A549 (cell line): ENCODE measurements around the gene LILRB3. TPM values are rescaled to one million over a fixed set of nuclear protein-coding genes. Genes with fewer than 3 reads are reported as not detected.

Experiments used
- ATAC-seq, 2 experiments: fragments of 200-7000 bp in 1 of 2; fragments of >200 bp in 1 of 2; cut with Nextera tagmentation in 1 of 2; cut with Tn5 transposase in 1 of 2; 3 replicates each; pipeline versions ENCODE4 v1.8.0 to v1.9.1; 2018 to 2020; ENCODE audit warnings: mild to moderate bottlenecking in 1 of 2, moderate library complexity in 1 of 2
- CTCF ChIA-PET: fragments of 300-600 bp; sonication (Branson Sonifier 250); formaldehyde crosslinking; extraction: SDS; loops from one replicate; lab custom pipeline; 2021; ENCODE audit warnings: antibody characterized with exemption, inconsistent platforms; lab: Yijun Ruan, JAX
- POLR2A ChIA-PET: fragments of 350-600 bp; formaldehyde crosslinking; extraction: SDS; loops from one replicate; lab custom pipeline; 2021; ENCODE audit warnings: antibody characterized with exemption, inconsistent platforms; lab: Yijun Ruan, JAX
- DNase-seq, 2 experiments: peaks; one replicate each; pipeline versions ENCODE4 v3.0.0 to v3.0.0-alpha.2; 2011 to 2016; ENCODE audit warnings: low read depth in 1 of 2, low spot score in 1 of 2
- FAIRE-seq: peaks from 2 replicates; lab custom pipeline; 2011; peaks lifted over from hg19 to GRCh38; lab: Jason Lieb, UNC
- H3K27ac ChIP-seq, 2 experiments: fragments of >200 bp; sonication (Bioruptor Twin); formaldehyde crosslinking; 3 replicates each; pipeline ENCODE4 v1.5.1; 2016 to 2017
- H3K4me1 ChIP-seq: fragments of >200 bp; sonication (Bioruptor Twin); formaldehyde crosslinking; 3 replicates; pipeline ENCODE4 v1.6.1; 2016
- H3K4me2 ChIP-seq: fragments of >200 bp; sonication (Bioruptor Twin); formaldehyde crosslinking; 3 replicates; pipeline ENCODE4 v1.6.1; 2016
- H3K4me3 ChIP-seq: fragments of >200 bp; sonication (Bioruptor Twin); formaldehyde crosslinking; 3 replicates; pipeline ENCODE4 v1.5.1; 2016
- H3K9me3 ChIP-seq: fragments of >200 bp; sonication (Bioruptor Twin); formaldehyde crosslinking; 3 replicates; pipeline ENCODE4 v1.6.1; 2016
- CTCF ChIP-seq: fragments of >200 bp; sonication (Bioruptor Twin); formaldehyde crosslinking; IDR thresholded peaks from 3 replicates; pipeline ENCODE4 v1.5.1; 2016
- E2F6 ChIP-seq: IDR thresholded peaks from 2 replicates; pipeline ENCODE4 v1.6.1; 2012; ENCODE audit warnings: low read depth, borderline replicate concordance
- EHF ChIP-seq: fragments of 250-450 bp; sonication (Bioruptor Pico); IDR thresholded peaks from 2 replicates; pipeline ENCODE4 v1.5.0; 2020; ENCODE audit warnings: mild to moderate bottlenecking
- EHMT2 ChIP-seq: fragments of 200-600 bp; sonication (generic); IDR thresholded peaks from 2 replicates; pipeline ENCODE4 v1.6.1; 2016; ENCODE audit warnings: antibody characterized with exemption, low read depth, mild to moderate bottlenecking, moderate library complexity
- EP300 ChIP-seq, 2 experiments: fragments of >200 bp; sonication (Bioruptor Twin); formaldehyde crosslinking; IDR thresholded peaks; 2 replicates in 1 of 2; 3 replicates in 1 of 2; pipeline ENCODE4 v1.6.1; 2016 to 2017
- ESRRA ChIP-seq: fragments of 150-350 bp; IDR thresholded peaks from 2 replicates; pipeline ENCODE4 v1.6.1; 2014; ENCODE audit warnings: mild to moderate bottlenecking, low read length, borderline replicate concordance
- FOXS1 ChIP-seq: fragments of 250-450 bp; sonication (Bioruptor Pico); IDR thresholded peaks from 2 replicates; pipeline ENCODE4 v1.5.0; 2020; ENCODE audit warnings: mild to moderate bottlenecking, moderate library complexity
- HES2 ChIP-seq: fragments of >200 bp; sonication (Bioruptor Twin); formaldehyde crosslinking; IDR thresholded peaks from 2 replicates; pipeline ENCODE4 v1.6.1; 2016
- HEYL ChIP-seq: fragments of 250-450 bp; sonication (Bioruptor Pico); IDR thresholded peaks from 2 replicates; pipeline ENCODE4 v1.8.0; 2021; ENCODE audit warnings: mild to moderate bottlenecking, moderate library complexity
- HOXA7 ChIP-seq: fragments of 250-450 bp; sonication (Bioruptor Pico); IDR thresholded peaks from 2 replicates; pipeline ENCODE4 v1.5.0; 2020; ENCODE audit warnings: mild to moderate bottlenecking, moderate library complexity
- HOXB5 ChIP-seq: fragments of 250-450 bp; sonication (Bioruptor Pico); IDR thresholded peaks from 2 replicates; pipeline ENCODE4 v1.5.0; 2020; ENCODE audit warnings: mild to moderate bottlenecking, moderate library complexity
- KDM5A ChIP-seq: fragments of 200-600 bp; sonication (generic); IDR thresholded peaks from 2 replicates; pipeline ENCODE4 v1.6.1; 2016; ENCODE audit warnings: antibody characterized with exemption, mild to moderate bottlenecking
- MAFK ChIP-seq: fragments of 450-650 bp; IDR thresholded peaks from 2 replicates; pipeline ENCODE4 v1.6.1; 2014; ENCODE audit not compliant: partially characterized antibody
- MYC ChIP-seq: IDR thresholded peaks from 2 replicates; pipeline ENCODE4 v1.6.1; 2012; ENCODE audit warnings: mild to moderate bottlenecking, inconsistent platforms, low read length, improper control_type of control experiment, borderline replicate concordance
- NFE2L2 ChIP-seq: fragments of 150-350 bp; conservative IDR thresholded peaks from 2 replicates; pipeline ENCODE4 v1.6.1; 2014; ENCODE audit warnings: low read length
- NPAS2 ChIP-seq: fragments of 250-450 bp; sonication (Bioruptor Pico); IDR thresholded peaks from 2 replicates; pipeline ENCODE4 v1.8.0; 2022; ENCODE audit warnings: mild to moderate bottlenecking, moderate library complexity, borderline replicate concordance
- NR3C1 ChIP-seq: fragments of >200 bp; sonication (Bioruptor Twin); formaldehyde crosslinking; IDR thresholded peaks from 3 replicates; pipeline ENCODE4 v1.6.1; 2017
- RAD21 ChIP-seq, 2 experiments: fragments of >200 bp in 1 of 2; sonication (Bioruptor Twin) in 1 of 2; formaldehyde crosslinking in 1 of 2; IDR thresholded peaks in 1 of 2; conservative IDR thresholded peaks in 1 of 2; 2 replicates in 1 of 2; 3 replicates in 1 of 2; pipeline ENCODE4 v1.6.1; 2012 to 2018; ENCODE audit warnings: inconsistent platforms in 1 of 2
- RCOR1 ChIP-seq: fragments of 150-350 bp; IDR thresholded peaks from 2 replicates; pipeline ENCODE4 v1.6.1; 2014; ENCODE audit warnings: antibody characterized with exemption, low read length, low read depth
- RFX5 ChIP-seq: fragments of 450-650 bp; IDR thresholded peaks from 2 replicates; pipeline ENCODE4 v1.7.1; 2014; ENCODE audit warnings: antibody characterized with exemption, mild to moderate bottlenecking, moderate library complexity
- SMC3 ChIP-seq: fragments of >200 bp; sonication (Bioruptor Twin); formaldehyde crosslinking; IDR thresholded peaks from 3 replicates; pipeline ENCODE4 v1.6.1; 2018; ENCODE audit warnings: inconsistent platforms
- SREBF2 ChIP-seq: fragments of 450-650 bp; IDR thresholded peaks from 2 replicates; pipeline ENCODE4 v1.6.1; 2014; ENCODE audit warnings: mild to moderate bottlenecking, moderate library complexity
- TP53 ChIP-seq: fragments of 250-450 bp; sonication (Bioruptor Pico); IDR thresholded peaks from 2 replicates; pipeline ENCODE4 v1.5.0; 2021; ENCODE audit warnings: mild to moderate bottlenecking, moderate library complexity
- USF2 ChIP-seq: fragments of 450-650 bp; IDR thresholded peaks from 2 replicates; pipeline ENCODE4 v1.6.1; 2014; ENCODE audit warnings: antibody characterized with exemption
- ZC3H11A ChIP-seq: fragments of 450-650 bp; IDR thresholded peaks from 2 replicates; pipeline ENCODE4 v1.6.1; 2014; ENCODE audit warnings: antibody characterized with exemption, mild to moderate bottlenecking
- ZFP36 ChIP-seq: fragments of 450-650 bp; IDR thresholded peaks from 2 replicates; pipeline ENCODE4 v1.6.1; 2014; ENCODE audit warnings: borderline replicate concordance; ENCODE audit not compliant: partially characterized antibody
- WGBS: methylation state at CpG from one replicate; pipeline ENCODE4 v1.1.6; 2017; ENCODE audit errors: missing lambda C conversion rate; 5-methylcytosine and 5-hydroxymethylcytosine counted together
- polyA plus RNA-seq, 4 experiments: library from polyadenylated mRNA; depleted of rRNA in 3 of 4; stranded (reverse); fragments of >200 nt; fragmentation: RNase III in 1 of 4; extraction: RNeasy Plus Mini Kit Qiagen cat#74134 plus additional on column Dnase treatment in 1 of 4; gene quantifications; 2 replicates in 3 of 4; 3 replicates in 1 of 4; pipeline ENCODE4 v1.2.3, GENCODE V29; 2011 to 2017
- TF ChIP-seq, protein P1 (sequence below): fragments of 150-350 bp; IDR thresholded peaks from 2 replicates; pipeline ENCODE4 v1.6.1; 2014; ENCODE audit warnings: low read depth, mild to moderate bottlenecking, low read length
- TF ChIP-seq, protein P2 (sequence below): fragments of >200 bp; sonication (Bioruptor Twin); formaldehyde crosslinking; IDR thresholded peaks from 3 replicates; pipeline ENCODE4 v1.6.1; 2016

Gene LILRB3
- polyA plus RNA-seq, 2 of the 4 experiments (the other 2 are of a cell fraction): not detected

- Histone ChIP-seq H3K4me1 (no peaks in the 10 kb centered on the region), H3K4me2 (no peak overlapping the region), H3K4me3 (no peak overlapping the region), H3K27ac (no peak overlapping the region), H3K9me3 (peaks cover 5% of the 10 kb centered on the region; the same call in 2 of the 3 replicates)
- ChIA-PET CTCF (interaction anchor here (0.6 to 4.4 kb wide), 40 partner anchors 9 to 473 kb away, joined by 3 to 28 read pairs (median 4); partner anchors contain the start of genes LENG1, LILRB2, LILRB5 and TSEN34), POLR2A (interaction anchor here (0.6 kb wide), 1 partner anchor 88 kb away, joined by 4 read pairs; no protein-coding TSS in a partner anchor)
- DNase-seq: peak; percentile 54 to 79
- ATAC-seq: peak; percentile 94 to 95
- 2% methylated on average over 6 of the region's 6 CpGs for WGBS
- peak; percentile 82 for FAIRE-seq
- TF ChIP-seq SMC3 (peak; percentile 31; the same call in 1 of the 3 replicates), CTCF (peak; percentile 79), HOXB5 (CRISPR knock-in tag) (no peak), RAD21 (conservative IDR thresholded peaks at IDR 0.05 in 1 of 2, IDR thresholded peaks at IDR 0.05 in 1 of 2) (peak; percentile 31 to 52; a peak in 3 of 5 replicates), USF2 (no peak)
These were observed 43.3 kb upstream of the LILRB3 start for GRCh38 chr19:54266133-54266532.

DNA sequence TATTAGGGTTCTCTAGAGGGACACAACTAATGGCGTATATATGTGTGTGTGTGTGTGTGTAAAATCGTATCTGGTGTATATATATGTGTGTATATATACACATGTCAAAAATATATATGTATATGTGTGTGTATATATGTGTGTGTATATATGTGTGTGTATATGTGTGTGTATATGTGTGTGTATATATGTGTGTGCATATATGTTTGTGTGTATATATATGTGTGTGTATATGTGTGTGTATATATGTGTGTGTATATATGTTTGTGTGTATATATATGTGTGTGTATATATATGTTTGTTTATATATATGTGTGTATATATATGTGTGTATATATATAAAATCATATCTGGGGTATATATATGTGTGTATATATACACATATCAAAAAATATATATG, 39.7 kb upstream of the LILRB3 start:
- peak; percentile 56 for FAIRE-seq

GRCh38 chr19:54262066-54262465, 39.3 kb upstream of the LILRB3 start:
- Histone ChIP-seq H3K4me3 (no peak overlapping the region), H3K4me1 (no peaks in the 10 kb centered on the region), H3K4me2 (no peak overlapping the region), H3K9me3 (no peaks in the 10 kb centered on the region), H3K27ac (no peak overlapping the region)
- DNase-seq: no peak
- TF ChIP-seq EP300 (IDR thresholded peaks at IDR 0.05) (no peak), ZFP36 (no peak), NFE2L2 (no peak), HEYL (CRISPR knock-in tag) (no peak), SREBF2 (no peak), SMC3 (no peak), EHF (CRISPR knock-in tag) (no peak), TP53 (CRISPR knock-in tag) (no peak), FOXS1 (CRISPR knock-in tag) (no peak)
- TF ChIP-seq, protein P1, sequence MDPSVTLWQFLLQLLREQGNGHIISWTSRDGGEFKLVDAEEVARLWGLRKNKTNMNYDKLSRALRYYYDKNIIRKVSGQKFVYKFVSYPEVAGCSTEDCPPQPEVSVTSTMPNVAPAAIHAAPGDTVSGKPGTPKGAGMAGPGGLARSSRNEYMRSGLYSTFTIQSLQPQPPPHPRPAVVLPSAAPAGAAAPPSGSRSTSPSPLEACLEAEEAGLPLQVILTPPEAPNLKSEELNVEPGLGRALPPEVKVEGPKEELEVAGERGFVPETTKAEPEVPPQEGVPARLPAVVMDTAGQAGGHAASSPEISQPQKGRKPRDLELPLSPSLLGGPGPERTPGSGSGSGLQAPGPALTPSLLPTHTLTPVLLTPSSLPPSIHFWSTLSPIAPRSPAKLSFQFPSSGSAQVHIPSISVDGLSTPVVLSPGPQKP: no peak
- TF ChIP-seq, protein P2, sequence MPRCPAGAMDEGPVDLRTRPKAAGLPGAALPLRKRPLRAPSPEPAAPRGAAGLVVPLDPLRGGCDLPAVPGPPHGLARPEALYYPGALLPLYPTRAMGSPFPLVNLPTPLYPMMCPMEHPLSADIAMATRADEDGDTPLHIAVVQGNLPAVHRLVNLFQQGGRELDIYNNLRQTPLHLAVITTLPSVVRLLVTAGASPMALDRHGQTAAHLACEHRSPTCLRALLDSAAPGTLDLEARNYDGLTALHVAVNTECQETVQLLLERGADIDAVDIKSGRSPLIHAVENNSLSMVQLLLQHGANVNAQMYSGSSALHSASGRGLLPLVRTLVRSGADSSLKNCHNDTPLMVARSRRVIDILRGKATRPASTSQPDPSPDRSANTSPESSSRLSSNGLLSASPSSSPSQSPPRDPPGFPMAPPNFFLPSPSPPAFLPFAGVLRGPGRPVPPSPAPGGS: no peak
- 28% methylated on average over 11 of the region's 11 CpGs for WGBS
- ChIA-PET CTCF (no interaction called here), POLR2A (no interaction called here)
- FAIRE-seq: no peak
- no peak for ATAC-seq

More for the DNA sequence above, 39.7 kb upstream of the LILRB3 start:
- WGBS: 16% methylated on average over 2 of the region's 2 CpGs
- DNase-seq (no peak), ATAC-seq (no peak)
- ChIA-PET CTCF (no interaction called here), POLR2A (no interaction called here)
- H3K4me3 ChIP-seq: no peak overlapping the region
- H3K4me2 ChIP-seq: no peak overlapping the region
- no peak for TF ChIP-seq KDM5A
- TF ChIP-seq NR3C1: no peak
- TF ChIP-seq HOXB5 (CRISPR knock-in tag): no peak
- no peak for TF ChIP-seq E2F6
- TF ChIP-seq NPAS2 (CRISPR knock-in tag): no peak
- TF ChIP-seq, protein P2: no peak
- TF ChIP-seq HOXA7 (CRISPR knock-in tag): no peak
- TF ChIP-seq EHMT2: no peak
- TF ChIP-seq HEYL (CRISPR knock-in tag): no peak
- TF ChIP-seq SMC3: no peak
- no peak for TF ChIP-seq RCOR1
- TF ChIP-seq MYC: no peak
- TF ChIP-seq ZC3H11A: no peak
- TF ChIP-seq HES2: no peak
- TF ChIP-seq RFX5: no peak
- TF ChIP-seq NFE2L2: no peak
- no peak for TF ChIP-seq RAD21 (conservative IDR thresholded peaks at IDR 0.05 in 1 of 2, IDR thresholded peaks at IDR 0.05 in 1 of 2)
- no peak for TF ChIP-seq ESRRA
- TF ChIP-seq MAFK: no peak
- H3K4me1 ChIP-seq: no peaks in the 10 kb centered on the region
- no peaks in the 10 kb centered on the region for H3K9me3 ChIP-seq
- no peak overlapping the region for H3K27ac ChIP-seq
